ENCODE data around the gene LSMEM2.
"Not testable (repeated sequence)": the region's sequence is repeated elsewhere in the genome, so short reads cannot be mapped to it uniquely, and the experiment has no call there.

The LSMEM2 gene

GRCh38 chr3:50302095-50303012 is 23.5 kb downstream of the LSMEM2 start:
- no peak for DNase-seq

GRCh38 chr3:50303013-50303815 is 24.3 kb downstream of the LSMEM2 start, which contains the start of gene HYAL1:
HYAL1 (minus strand) TSS chr3:50303574; CDS start chr3:50302956, 618 bp downstream.
- DNase-seq, result no peak

GRCh38 chr3:50304601-50305000 is 25.7 kb downstream of the LSMEM2 start:
- DNase-seq, result no peak

- DNase-seq, result not testable (repeated sequence)
Observed at GRCh38 chr3:50312041-50312440, 33.2 kb downstream of the LSMEM2 start.

GRCh38 chr3:50314342-50314741 is 35.5 kb downstream of the LSMEM2 start:
- no peak for DNase-seq

GRCh38 chr3:50314816-50315215 is 35.9 kb downstream of the LSMEM2 start:
- no peak for DNase-seq

GRCh38 chr3:50316657-50317242 is 37.9 kb downstream of the LSMEM2 start:
- no peak for DNase-seq

- DNase-seq, result no peak
Observed at GRCh38 chr3:50317300-50317699, 38.4 kb downstream of the LSMEM2 start.

- DNase-seq, result no peak
Observed at GRCh38 chr3:50318163-50318562, 39.3 kb downstream of the LSMEM2 start.

- DNase-seq, result no peak
Observed at GRCh38 chr3:50318615-50319014, 39.7 kb downstream of the LSMEM2 start.

GRCh38 chr3:50319181-50319893 is 40.5 kb downstream of the LSMEM2 start:
- DNase-seq, result no peak

- no peak for DNase-seq
Observed at GRCh38 chr3:50319894-50320625, 41.2 kb downstream of the LSMEM2 start.

GRCh38 chr3:50320853-50321335 is 42.0 kb downstream of the LSMEM2 start:
- peak; percentile 64 for DNase-seq

GRCh38 chr3:50321336-50322114 is 42.6 kb downstream of the LSMEM2 start:
- DNase-seq, result peak; percentile 92

GRCh38 chr3:50322115-50322385 is 43.2 kb downstream of the LSMEM2 start:
- no peak for DNase-seq

- no peak for DNase-seq
Observed at GRCh38 chr3:50322386-50323091, 43.7 kb downstream of the LSMEM2 start, which contains the start of gene HYAL2. HYAL2 (minus strand) TSS chr3:50322745; CDS start chr3:50320489, 2,256 bp downstream.

GRCh38 chr3:50323092-50323600 is 44.3 kb downstream of the LSMEM2 start:
- no peak for DNase-seq

- DNase-seq, result no peak
Observed at GRCh38 chr3:50323614-50324199, 44.8 kb downstream of the LSMEM2 start.

- DNase-seq, result peak; percentile 57
Observed at GRCh38 chr3:50324351-50325112, 45.6 kb downstream of the LSMEM2 start.
